KMS-11 (cell line): ENCODE measurements around the gene MTCH1.

Source experiments
- H2AFZ ChIP-seq: fragments of 200-600 bp; sonication (generic); 2 replicates; pipeline ENCODE4 v1.6.1; 2016; ENCODE audit warnings: antibody characterized with exemption, mixed run types, low read depth
- H3K27ac ChIP-seq: fragments of 200-600 bp; sonication (generic); 2 replicates; pipeline ENCODE4 v1.6.1; 2016; ENCODE audit warnings: mild to moderate bottlenecking, mixed run types
- H3K27me3 ChIP-seq: fragments of 200-600 bp; sonication (generic); 2 replicates; pipeline ENCODE4 v1.6.1; 2017; ENCODE audit warnings: mild to moderate bottlenecking, low read depth, mixed run types, moderate library complexity; ENCODE audit not compliant: insufficient read depth
- H3K36me3 ChIP-seq: fragments of 200-600 bp; sonication (generic); 2 replicates; pipeline ENCODE4 v1.6.1; 2017; ENCODE audit warnings: mild to moderate bottlenecking, mixed run types; ENCODE audit not compliant: insufficient read depth
- H3K4me1 ChIP-seq: fragments of 200-600 bp; sonication (generic); 2 replicates; pipeline ENCODE4 v1.6.1; 2016; ENCODE audit warnings: mild to moderate bottlenecking, low read depth, mixed run types; ENCODE audit not compliant: poor library complexity, severe bottlenecking
- H3K4me2 ChIP-seq: fragments of 200-600 bp; sonication (generic); 2 replicates; pipeline ENCODE4 v1.7.0; 2016; ENCODE audit warnings: mild to moderate bottlenecking, mixed run types
- H3K4me3 ChIP-seq: fragments of 200-600 bp; sonication (generic); IDR thresholded peaks from 2 replicates; pipeline ENCODE4 v1.6.1; 2017; ENCODE audit warnings: low read depth, low read length, mixed read lengths; ENCODE audit not compliant: insufficient read depth
- H3K79me2 ChIP-seq: fragments of 200-600 bp; sonication (generic); 2 replicates; pipeline ENCODE4 v1.6.1; 2016; ENCODE audit warnings: low read depth, mixed run types; ENCODE audit not compliant: insufficient read depth
- H3K9ac ChIP-seq: fragments of 200-600 bp; sonication (generic); 2 replicates; pipeline ENCODE4 v1.6.1; 2016; ENCODE audit warnings: mild to moderate bottlenecking, mixed run types
- H4K20me1 ChIP-seq: fragments of 200-600 bp; sonication (generic); 2 replicates; pipeline ENCODE4 v1.6.1; 2016; ENCODE audit warnings: mild to moderate bottlenecking, mixed run types; ENCODE audit not compliant: insufficient read depth
- CTCF ChIP-seq: fragments of 200-600 bp; sonication (generic); conservative IDR thresholded peaks from 2 replicates; pipeline ENCODE4 v1.6.1; 2017; ENCODE audit warnings: low read depth, mild to moderate bottlenecking, antibody characterized with exemption, low read length, moderate library complexity, mixed read lengths

The MTCH1 gene

DNA sequence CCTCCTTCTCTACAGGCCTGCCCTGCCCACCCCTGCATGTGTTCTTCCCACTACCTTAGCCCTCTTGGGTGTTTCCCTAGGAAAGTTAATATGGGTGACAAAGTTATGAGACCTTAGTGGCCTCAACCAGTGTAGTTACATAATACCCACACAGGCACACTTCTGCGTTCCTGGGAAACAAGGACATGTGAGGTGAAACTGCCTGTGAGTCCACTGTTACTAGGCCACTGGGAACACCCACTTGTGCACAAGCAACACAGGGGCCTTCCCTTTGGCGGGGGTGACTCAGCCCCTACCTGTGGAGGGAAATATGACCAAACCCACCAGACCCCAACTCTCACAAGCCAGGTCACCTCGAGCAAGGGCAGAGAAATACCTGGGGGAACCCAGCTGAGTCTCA, 18.7 kb downstream of the MTCH1 start:
- Histone ChIP-seq H3K27me3 (no peaks in the 10 kb centered on the region), H3K9ac (no peak overlapping the region), H3K36me3 (no peaks in the 10 kb centered on the region), H3K4me3 (no peak overlapping the region), H3K4me2 (no peak overlapping the region), H4K20me1 (no peaks in the 10 kb centered on the region), H2AFZ (no peak overlapping the region), H3K4me1 (peaks cover 6% of the 10 kb centered on the region), H3K27ac (no peak overlapping the region), H3K79me2 (no peaks in the 10 kb centered on the region)
- TF ChIP-seq CTCF = no peak

- H4K20me1 ChIP-seq = no peaks in the 10 kb centered on the region
- no peak overlapping the region for H3K27ac ChIP-seq
- peaks cover 6% of the 10 kb centered on the region for H3K4me1 ChIP-seq
- H3K4me3 ChIP-seq = no peak overlapping the region
- H2AFZ ChIP-seq = no peak overlapping the region
- H3K79me2 ChIP-seq = no peaks in the 10 kb centered on the region
- H3K27me3 ChIP-seq = no peaks in the 10 kb centered on the region
- H3K9ac ChIP-seq = no peak overlapping the region
- no peak for TF ChIP-seq CTCF
- no peak overlapping the region for H3K4me2 ChIP-seq
- no peaks in the 10 kb centered on the region for H3K36me3 ChIP-seq
Measured at GRCh38 chr6:36964908-36965307, 21.1 kb downstream of the MTCH1 start.

DNA sequence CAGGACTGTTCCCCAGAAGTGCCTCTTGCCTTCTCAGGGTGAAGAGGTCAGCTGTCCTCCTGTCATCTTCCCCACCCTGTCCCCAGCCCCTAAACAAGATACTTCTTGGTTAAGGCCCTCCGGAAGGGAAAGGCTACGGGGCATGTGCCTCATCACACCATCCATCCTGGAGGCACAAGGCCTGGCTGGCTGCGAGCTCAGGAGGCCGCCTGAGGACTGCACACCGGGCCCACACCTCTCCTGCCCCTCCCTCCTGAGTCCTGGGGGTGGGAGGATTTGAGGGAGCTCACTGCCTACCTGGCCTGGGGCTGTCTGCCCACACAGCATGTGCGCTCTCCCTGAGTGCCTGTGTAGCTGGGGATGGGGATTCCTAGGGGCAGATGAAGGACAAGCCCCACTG, 21.6 kb downstream of the MTCH1 start:
- Histone ChIP-seq H2AFZ (no peak overlapping the region), H3K36me3 (no peaks in the 10 kb centered on the region), H3K9ac (no peak overlapping the region), H3K4me1 (peaks cover 6% of the 10 kb centered on the region), H3K27ac (no peak overlapping the region), H3K79me2 (no peaks in the 10 kb centered on the region), H4K20me1 (no peaks in the 10 kb centered on the region), H3K27me3 (no peaks in the 10 kb centered on the region), H3K4me2 (no peak overlapping the region), H3K4me3 (no peak overlapping the region)
- no peak for TF ChIP-seq CTCF

- Histone ChIP-seq H3K27me3 (no peaks in the 10 kb centered on the region), H3K4me2 (no peak overlapping the region), H4K20me1 (no peaks in the 10 kb centered on the region), H3K36me3 (no peaks in the 10 kb centered on the region), H3K4me1 (peaks cover 6% of the 10 kb centered on the region), H3K27ac (no peak overlapping the region), H2AFZ (no peak overlapping the region), H3K79me2 (no peaks in the 10 kb centered on the region), H3K4me3 (no peak overlapping the region), H3K9ac (no peak overlapping the region)
- TF ChIP-seq CTCF = no peak
Measured at GRCh38 chr6:36963451-36964290, 22.3 kb downstream of the MTCH1 start.
